Measurements from ENCODE around the gene OR5AP2. TPM values are rescaled to one million over a fixed set of nuclear protein-coding genes. Genes with fewer than 3 reads are reported as not detected.

Gene OR5AP2
- total and polyA plus RNA-seq, 2 donors (not counting 1 experiment from before 2014, with no cell fraction given), result not detected

Other genes starting within 250 kb of the OR5AP2 start
- not detected in 2 replicates for gene OR5AL1, start 229.7 kb downstream of the OR5AP2 start, total RNA-seq
- not detected in 2 replicates for gene OR5AL1, start 229.7 kb downstream of the OR5AP2 start, polyA plus RNA-seq
- not detected in 2 replicates for gene OR5M3, start 169.1 kb downstream of the OR5AP2 start, total RNA-seq
- not detected in 2 replicates for gene OR5M3, start 169.1 kb downstream of the OR5AP2 start, polyA plus RNA-seq
- gene OR5M8, start 151.1 kb downstream of the OR5AP2 start, total RNA-seq, result not detected in 2 replicates
- not detected in 2 replicates for gene OR5M8, start 151.1 kb downstream of the OR5AP2 start, polyA plus RNA-seq
- gene OR5M11, start 99.2 kb downstream of the OR5AP2 start, total RNA-seq, result not detected in 2 replicates
- gene OR5M11, start 99.2 kb downstream of the OR5AP2 start, polyA plus RNA-seq, result not detected in 2 replicates
- not detected in 2 replicates for gene OR5M10, start 64.7 kb downstream of the OR5AP2 start, total RNA-seq
- not detected in 2 replicates for gene OR5M10, start 64.7 kb downstream of the OR5AP2 start, polyA plus RNA-seq
- gene OR5M1, start 27.6 kb downstream of the OR5AP2 start, total RNA-seq, result not detected in 2 replicates
- not detected in 2 replicates for gene OR5M1, start 27.6 kb downstream of the OR5AP2 start, polyA plus RNA-seq
- not detected in 2 replicates for gene OR5AR1, start 21.2 kb upstream of the OR5AP2 start, total RNA-seq
- gene OR5AR1, start 21.2 kb upstream of the OR5AP2 start, polyA plus RNA-seq, result not detected in 2 replicates
- gene OR9G1, start 56.7 kb upstream of the OR5AP2 start, total RNA-seq, result not detected in 2 replicates
- gene OR9G1, start 56.7 kb upstream of the OR5AP2 start, polyA plus RNA-seq, result not detected in 2 replicates
- not detected in 2 replicates for gene OR9G4, start 106.3 kb upstream of the OR5AP2 start, total RNA-seq
- gene OR9G4, start 106.3 kb upstream of the OR5AP2 start, polyA plus RNA-seq, result not detected in 2 replicates